T47D (cell line): Measurements from ENCODE around the gene ANKRD16.
"Not testable (repeated sequence)": the region's sequence is repeated elsewhere in the genome, so short reads cannot be mapped to it uniquely, and the experiment has no call there.

Experiments
- DNase-seq, 2 experiments: peaks; one replicate each; pipeline versions ENCODE4 v3.0.0 to v3.0.0-alpha.2; 2011 to 2012; ENCODE audit warnings: low read depth in 1 of 2, low spot score in 1 of 2
- JUND ChIP-seq: IDR thresholded peaks from 2 replicates; pipeline ENCODE4 v1.6.1; 2012; ENCODE audit warnings: low read depth
- in situ Hi-C: cut with HindIII; loops from 2 replicates; pipeline ENCODE4 v1.10.0; 2016; ENCODE audit warnings: low sequenced_read_pairs, low pct_unique_long_range_greater_than_20kb

Gene ANKRD16

DNA sequence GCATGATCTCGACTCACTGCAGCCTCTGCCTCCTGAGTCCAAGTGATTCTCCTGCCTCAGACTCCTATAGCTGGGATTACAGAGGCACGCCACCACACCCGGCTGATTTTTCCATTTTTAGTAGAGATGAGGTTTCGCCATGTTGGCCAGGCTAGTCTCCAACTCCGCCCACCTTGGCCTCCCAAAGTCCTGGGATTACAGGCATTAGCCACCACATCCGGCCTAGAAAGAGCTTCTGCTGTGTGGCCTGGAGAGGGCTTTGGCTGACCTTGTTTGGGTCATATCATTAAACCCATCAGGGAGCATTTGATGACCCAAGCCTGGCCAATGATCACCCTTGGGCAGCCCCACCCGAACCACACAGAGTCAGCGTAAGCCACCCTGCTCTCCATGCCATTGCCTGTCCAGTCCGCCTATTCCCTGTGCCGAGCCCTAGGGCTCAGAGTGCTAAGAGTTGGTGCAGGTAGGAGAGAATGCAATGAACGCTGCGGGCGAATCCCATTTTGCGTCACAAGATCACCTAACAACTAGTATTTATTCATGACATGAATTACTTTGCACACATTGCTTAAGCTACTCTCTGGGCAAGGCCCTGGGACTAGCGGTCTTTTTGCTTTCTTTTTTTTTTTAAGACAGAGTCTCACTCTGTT lies 54.1 kb downstream of the ANKRD16 start:
- no peak for TF ChIP-seq JUND
- in situ Hi-C loops = no loop called here
- no peak for DNase-seq

DNA sequence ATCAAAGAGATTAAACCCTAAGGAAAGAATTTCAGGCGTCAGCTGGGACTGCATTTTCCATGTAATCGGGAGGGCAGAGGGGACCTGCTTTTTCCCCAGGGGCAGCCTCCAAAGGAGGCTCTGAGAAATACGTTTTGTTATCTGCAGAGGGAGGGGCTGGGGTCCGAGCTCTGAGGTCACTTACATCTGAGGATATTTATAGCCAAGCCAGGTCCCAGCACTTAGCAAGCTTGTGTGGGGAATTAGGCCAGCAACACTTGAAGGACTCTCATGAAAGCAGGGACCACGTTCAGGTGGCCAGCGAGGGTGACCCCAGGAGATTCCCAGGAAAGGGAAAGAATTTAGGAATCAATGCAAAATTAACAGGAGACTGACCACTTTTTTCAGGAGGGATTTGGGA lies 55.9 kb downstream of the ANKRD16 start:
- no peak for TF ChIP-seq JUND
- no peak for DNase-seq
- in situ Hi-C loops = no loop called here

DNA sequence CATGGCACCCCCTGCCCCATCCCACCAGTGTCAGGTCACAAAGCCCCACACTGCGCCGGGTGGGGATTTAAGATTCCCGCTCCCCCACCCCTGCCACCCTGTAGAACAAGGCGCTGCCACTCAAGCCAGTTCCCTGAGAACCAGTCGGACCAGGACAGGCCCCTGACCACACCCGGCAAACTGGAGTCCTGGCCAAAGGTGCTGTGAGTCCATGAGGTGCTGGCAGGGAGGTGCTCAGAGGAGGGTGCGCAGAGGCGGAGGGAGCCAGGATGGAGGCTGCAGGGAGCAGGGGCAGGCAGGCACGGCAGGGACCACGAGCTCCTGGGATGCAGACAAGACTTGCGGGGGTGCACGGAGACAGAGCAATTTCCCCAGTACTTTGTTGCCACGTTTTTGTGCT lies 56.7 kb downstream of the ANKRD16 start:
- in situ Hi-C loops = no loop called here
- DNase-seq = peak; percentile 74 to 94
- TF ChIP-seq JUND = no peak

DNA sequence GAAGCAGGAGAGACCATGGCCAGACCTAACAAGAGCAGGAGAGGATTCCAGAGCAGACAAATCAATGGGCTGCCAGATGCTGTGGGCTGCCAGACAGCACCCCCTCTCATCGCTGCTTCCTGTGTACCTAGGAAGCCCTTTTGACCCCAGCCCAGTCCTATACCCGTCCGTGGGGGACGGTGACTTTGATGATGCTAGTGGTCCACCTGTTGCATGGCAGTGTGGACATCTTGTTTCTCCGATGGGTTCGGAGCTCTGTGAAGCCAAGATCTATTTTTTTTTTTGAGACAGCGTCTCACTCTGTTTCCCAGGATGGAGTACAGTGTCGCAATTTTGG lies 58.3 kb downstream of the ANKRD16 start:
- in situ Hi-C loops = no loop called here
- no peak for TF ChIP-seq JUND
- no peak for DNase-seq

DNA sequence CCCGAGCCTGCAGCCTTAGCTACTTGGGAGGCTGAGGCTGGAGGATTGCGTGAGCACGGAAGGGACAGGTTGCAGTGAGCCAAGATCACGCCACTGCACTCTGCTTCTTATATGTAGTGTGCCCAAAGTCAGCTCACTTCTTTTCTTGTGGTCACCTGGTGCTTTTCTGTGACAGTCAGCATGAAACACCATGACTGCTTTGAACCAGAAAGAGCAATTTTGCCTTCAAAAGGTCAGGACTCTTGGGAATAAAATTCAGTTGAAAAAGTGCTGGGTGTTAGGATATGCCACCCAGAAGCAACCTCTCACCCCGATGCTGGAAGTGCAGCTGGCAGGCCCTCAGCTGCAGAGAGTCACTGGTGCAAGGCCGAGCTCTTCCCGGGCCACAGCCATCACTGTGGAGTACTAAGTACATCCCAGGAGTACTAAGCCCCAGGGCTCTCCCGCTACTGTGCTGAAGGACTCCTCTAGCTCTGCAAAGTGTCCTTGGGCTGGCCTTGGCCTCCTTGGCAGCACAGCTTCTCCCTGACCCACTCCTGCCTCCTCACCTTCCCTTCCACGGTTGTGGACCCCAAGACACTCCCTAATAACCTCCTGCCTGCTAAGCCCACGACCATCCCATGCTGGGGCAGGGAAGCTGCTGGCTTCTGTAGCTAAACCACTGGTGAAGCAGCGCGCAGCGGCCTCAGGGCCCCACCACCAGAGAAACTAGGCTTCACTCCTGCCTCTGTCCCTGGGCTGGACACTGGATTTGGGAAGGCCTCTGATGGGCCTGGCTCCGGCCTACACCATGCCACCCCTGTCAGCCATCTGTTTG lies 58.9 kb downstream of the ANKRD16 start:
- TF ChIP-seq JUND = no peak
- no peak for DNase-seq
- in situ Hi-C loops = no loop called here

DNA sequence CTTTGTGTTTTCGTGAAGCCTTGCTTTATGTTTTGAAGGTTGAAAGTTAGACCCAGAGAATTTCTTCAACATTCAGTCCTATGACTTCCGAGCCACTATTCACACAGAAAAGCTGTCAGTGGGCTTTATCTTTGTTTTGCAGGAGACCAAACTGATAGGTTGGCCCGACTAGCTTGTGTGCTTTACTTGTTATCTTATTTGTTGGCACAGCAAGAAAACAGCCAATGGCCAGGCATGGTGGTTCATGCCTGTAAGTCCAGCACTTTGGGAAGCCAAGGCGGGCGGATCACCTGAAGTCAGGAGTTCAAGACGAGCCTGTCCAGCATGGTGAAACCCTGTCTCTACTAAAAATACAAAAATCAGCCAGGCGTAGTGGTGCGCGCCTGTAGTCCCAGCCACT lies 60.4 kb downstream of the ANKRD16 start:
- in situ Hi-C loops = no loop called here
- TF ChIP-seq JUND = no peak
- no peak for DNase-seq

DNA sequence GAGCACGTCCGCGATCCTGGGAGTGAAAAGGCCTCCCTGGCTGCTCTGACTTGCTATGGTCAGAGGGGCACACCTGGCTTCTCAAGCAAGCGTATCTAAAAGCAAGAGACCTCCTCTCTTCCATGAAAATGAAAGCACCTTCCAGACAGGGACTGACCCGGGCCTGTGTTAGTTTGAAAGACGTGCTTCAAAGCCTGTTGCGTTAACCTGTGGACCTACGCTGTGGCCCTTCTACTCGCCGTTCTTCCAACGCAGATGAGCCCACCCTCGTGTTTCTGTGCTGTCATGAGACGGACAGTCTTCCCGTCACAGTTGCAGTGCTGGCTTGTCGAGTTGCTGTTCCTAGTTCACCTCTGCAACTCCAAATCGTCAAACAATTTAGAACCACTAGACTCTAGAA lies 61.0 kb downstream of the ANKRD16 start:
- in situ Hi-C loops = no loop called here
- no peak for DNase-seq
- TF ChIP-seq JUND = no peak

DNA sequence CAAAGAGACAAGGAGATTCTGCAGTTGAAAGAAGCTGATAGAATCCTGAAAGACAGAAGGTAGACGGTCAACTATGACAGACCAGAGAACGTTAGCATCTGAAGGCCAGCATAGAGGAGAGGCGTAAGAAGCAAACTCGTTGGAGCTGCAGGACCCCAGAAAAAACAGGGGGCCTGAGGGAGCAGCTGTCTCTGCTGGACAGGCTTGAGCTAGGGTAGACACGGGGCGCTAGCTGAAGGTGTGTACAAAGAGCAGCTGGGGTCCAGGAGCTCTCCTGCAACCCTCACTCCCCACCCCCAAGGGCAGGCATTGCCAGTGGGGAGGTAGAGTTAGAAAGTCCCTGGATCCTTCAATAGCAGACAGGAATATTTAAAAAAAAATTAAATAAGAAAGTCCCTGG lies 61.9 kb downstream of the ANKRD16 start:
- in situ Hi-C loops = no loop called here

DNA sequence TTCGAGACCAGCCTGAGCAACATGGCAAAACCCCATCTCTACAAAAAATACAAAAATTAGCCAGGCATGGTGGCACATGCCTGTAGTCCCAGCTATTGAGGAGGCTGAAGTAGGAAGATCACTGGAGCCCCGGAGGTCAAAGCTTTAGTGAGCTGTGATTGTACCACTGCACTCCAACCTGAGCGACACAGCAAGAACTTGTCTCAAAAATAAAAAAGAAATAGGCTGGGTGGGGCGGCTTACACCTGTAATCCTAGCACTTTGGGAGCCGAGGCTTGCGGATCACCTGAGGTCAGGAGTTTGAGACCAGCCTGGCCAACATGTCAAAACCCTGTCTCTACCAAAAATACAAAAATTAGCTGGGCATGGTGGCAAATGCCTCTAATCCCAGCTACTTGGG lies 63.2 kb downstream of the ANKRD16 start:
- in situ Hi-C loops, DNase-seq: not testable (repeated sequence)

More for the DNA sequence above, 61.9 kb downstream of the ANKRD16 start:
- TF ChIP-seq JUND = no peak
- no peak for DNase-seq

DNA sequence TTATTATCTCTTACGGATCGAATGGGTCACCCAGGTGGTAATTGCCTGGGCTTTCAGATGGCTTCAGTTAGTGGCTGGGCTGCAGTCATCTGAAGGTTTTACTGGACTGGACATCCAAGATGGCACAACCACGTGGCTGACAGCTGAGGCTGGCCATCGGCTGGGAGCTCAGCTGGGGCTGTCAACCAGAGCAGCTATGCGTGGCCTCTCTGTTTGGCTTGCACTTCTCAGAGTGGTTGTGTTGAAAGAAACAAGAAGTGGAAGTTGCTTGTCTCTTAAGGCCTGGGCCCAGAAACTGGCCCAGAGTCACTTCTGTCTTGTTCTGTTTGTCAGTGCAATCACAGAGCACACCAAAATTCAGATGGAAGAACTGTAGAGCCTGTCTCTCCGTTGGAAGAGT lies 70.8 kb downstream of the ANKRD16 start:
- TF ChIP-seq JUND = no peak
- no peak for DNase-seq
- in situ Hi-C loops = no loop called here

DNA sequence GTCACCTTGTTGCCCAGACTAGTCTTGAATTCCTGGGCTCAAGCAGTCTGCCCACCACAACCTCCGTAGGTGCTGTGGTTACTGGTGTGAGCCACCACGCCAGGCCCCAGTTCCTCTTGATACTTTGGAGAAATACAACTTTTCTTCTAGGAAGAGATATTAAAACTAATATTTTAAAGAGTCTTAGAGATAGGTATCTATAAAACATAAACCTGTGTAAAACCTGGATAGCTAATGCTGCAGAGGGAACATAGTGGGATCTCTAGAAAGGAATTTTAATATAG lies 71.7 kb downstream of the ANKRD16 start:
- TF ChIP-seq JUND = no peak
- DNase-seq = no peak
- in situ Hi-C loops = no loop called here

DNA sequence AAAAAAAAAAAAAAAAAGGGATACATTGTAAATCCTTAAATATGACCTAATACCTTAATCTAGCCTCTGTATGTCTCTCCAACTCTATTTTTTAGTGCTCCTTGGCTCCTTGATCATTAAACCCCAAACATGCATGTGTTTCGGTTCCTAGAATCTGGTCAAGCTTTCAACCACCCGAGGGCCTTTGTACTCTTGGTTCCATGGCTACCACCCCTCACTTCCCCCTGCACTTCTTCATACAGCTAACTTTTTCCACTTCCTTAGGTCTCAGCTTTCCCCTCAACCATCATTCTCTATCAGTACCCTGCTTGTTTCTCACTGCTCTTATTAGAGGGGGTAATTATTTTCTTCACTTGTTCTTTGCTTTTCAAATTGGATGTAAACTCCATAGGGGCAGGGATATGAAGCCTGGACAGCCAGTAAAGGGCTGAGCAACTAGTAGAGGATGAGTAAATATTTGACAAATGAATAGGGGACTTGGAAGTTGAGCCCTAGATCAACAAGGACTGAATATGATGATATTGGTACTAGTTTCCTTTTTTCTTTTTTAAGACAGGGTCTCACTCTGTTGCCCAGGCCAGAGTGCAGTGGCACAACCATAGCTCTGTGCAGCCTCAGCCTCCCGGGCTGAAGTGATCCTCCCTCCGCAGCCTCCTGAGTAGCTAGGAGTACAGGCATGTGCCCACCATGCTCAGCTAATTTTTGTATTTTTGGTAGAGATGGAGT lies 72.2 kb downstream of the ANKRD16 start:
- no peak for DNase-seq
- no peak for TF ChIP-seq JUND
- in situ Hi-C loops = no loop called here

DNA sequence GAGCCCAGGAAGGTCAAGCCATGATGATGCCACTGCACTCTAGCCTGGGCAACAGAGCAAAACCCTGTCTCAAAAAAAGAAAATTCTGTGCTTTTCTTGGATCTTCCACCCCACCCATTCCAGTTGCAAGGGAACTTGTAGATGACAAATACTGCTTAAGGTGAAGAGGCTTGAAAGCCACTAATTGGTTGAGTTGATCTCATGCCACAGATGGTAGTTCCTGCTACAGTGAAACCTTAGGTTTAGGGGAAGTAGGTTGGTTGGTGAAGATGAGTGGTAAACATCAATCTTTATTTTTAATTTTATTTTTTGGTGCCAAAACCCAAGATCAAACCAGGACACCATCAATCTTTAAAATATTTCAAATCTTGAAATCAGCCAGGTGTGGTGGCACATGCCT lies 73.5 kb downstream of the ANKRD16 start:
- DNase-seq = no peak
- in situ Hi-C loops = no loop called here
- TF ChIP-seq JUND = no peak
